ENCODE measurements around the gene PLA2G4B.

Gene PLA2G4B

GRCh38 chr15:41886741-41887140, 48.1 kb downstream of the PLA2G4B start:
- DNase-seq (no peak), ATAC-seq (no peak)

- no peak for DNase-seq
- no peak for ATAC-seq
These were observed 48.5 kb downstream of the PLA2G4B start for GRCh38 chr15:41887161-41887560.

GRCh38 chr15:41887893-41888292, 49.2 kb downstream of the PLA2G4B start:
- ATAC-seq = no peak
- no peak for DNase-seq

- DNase-seq (no peak), ATAC-seq (no peak)
These were observed 50.1 kb downstream of the PLA2G4B start for GRCh38 chr15:41888662-41889253.

- ATAC-seq = no peak
These were observed 51.5 kb downstream of the PLA2G4B start for GRCh38 chr15:41890050-41890690.

GRCh38 chr15:41891226-41891625, 52.6 kb downstream of the PLA2G4B start:
- DNase-seq (no peak), ATAC-seq (no peak)

More at GRCh38 chr15:41890050-41890690, 51.5 kb downstream of the PLA2G4B start:
- no peak for DNase-seq

GRCh38 chr15:41891946-41892345, 53.3 kb downstream of the PLA2G4B start:
- ATAC-seq (no peak), DNase-seq (no peak)

GRCh38 chr15:41892621-41893421, 54.2 kb downstream of the PLA2G4B start:
- no peak for DNase-seq
- ATAC-seq = no peak

- ATAC-seq (no peak), DNase-seq (no peak)
These were observed 55.0 kb downstream of the PLA2G4B start, which contains the start of gene SPTBN5 for GRCh38 chr15:41893422-41894250. SPTBN5 (minus strand) TSS chr15:41894053; CDS start chr15:41893497, 556 bp downstream.

GRCh38 chr15:41894251-41894790, 55.7 kb downstream of the PLA2G4B start:
- ATAC-seq (no peak), DNase-seq (no peak)

- DNase-seq = peak; percentile 77
- ATAC-seq = peak; percentile 95
These were observed 56.3 kb downstream of the PLA2G4B start for GRCh38 chr15:41894791-41895463.

GRCh38 chr15:41895491-41895890, 56.8 kb downstream of the PLA2G4B start:
- DNase-seq (no peak), ATAC-seq (no peak)

GRCh38 chr15:41895957-41896356, 57.3 kb downstream of the PLA2G4B start:
- no peak for ATAC-seq
- DNase-seq = no peak

- ATAC-seq (no peak), DNase-seq (no peak)
These were observed 57.9 kb downstream of the PLA2G4B start for GRCh38 chr15:41896566-41896965.

- DNase-seq (no peak), ATAC-seq (no peak)
These were observed 58.7 kb downstream of the PLA2G4B start for GRCh38 chr15:41897363-41897799.
